Measurements from ENCODE around the gene RAP1GAP2.

Gene RAP1GAP2

DNA sequence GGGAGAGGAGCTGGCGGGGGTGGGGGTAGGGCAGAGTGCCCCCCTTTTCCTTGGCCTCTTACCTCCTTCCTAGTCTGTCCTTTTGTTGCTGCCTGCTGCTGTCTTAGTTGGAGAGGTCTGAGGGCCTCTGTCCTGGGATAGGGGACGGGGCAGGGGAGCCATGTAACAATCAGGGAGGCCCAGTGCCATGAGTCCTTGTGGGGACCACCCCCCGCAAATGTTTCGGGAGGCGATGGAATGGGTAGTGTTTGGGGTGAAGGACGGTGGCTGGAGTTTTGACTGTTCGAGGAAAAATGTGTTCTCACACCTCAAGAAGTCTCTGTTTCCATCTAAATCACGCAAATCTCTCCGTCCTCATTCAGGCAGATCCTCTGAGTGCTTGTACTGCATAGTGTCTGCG is 168.1 kb downstream of the RAP1GAP2 start:
- Histone ChIP-seq H3K9me3 (ENCODE audit: control insufficient read depth, insufficient read depth, low read length) (no peaks in the 10 kb centered on the region), H3K9me2 (replicated peaks; ENCODE audit: control insufficient read depth, low read length) (no peaks in the 10 kb centered on the region), H3K4me2 (ENCODE audit: low read length) (no peak overlapping the region), H3F3A (ENCODE audit: control insufficient read depth, insufficient read depth) (no peaks in the 10 kb centered on the region), H3K27me3 (ENCODE audit: control insufficient read depth, low read length) (no peaks in the 10 kb centered on the region), H3K4me3 (ENCODE audit: low read length) (no peak overlapping the region), H3K36me3 (ENCODE audit: control insufficient read depth, low read length) (peaks cover 19% of the 10 kb centered on the region), H3K4me1 (ENCODE audit: control insufficient read depth, low read length) (no peaks in the 10 kb centered on the region), H3K79me2 (ENCODE audit: control insufficient read depth, low read length) (no peaks in the 10 kb centered on the region), H4K20me1 (ENCODE audit: control insufficient read depth, insufficient read depth, low read depth, low read length) (no peaks in the 10 kb centered on the region), H3K27ac (ENCODE audit: low read depth, low read length) (no peak overlapping the region)
- no peak for TF ChIP-seq EZH2phosphoT487 (IDR thresholded peaks at IDR 0.05; ENCODE audit: borderline replicate concordance, low read length)
- TF ChIP-seq, protein P1, sequence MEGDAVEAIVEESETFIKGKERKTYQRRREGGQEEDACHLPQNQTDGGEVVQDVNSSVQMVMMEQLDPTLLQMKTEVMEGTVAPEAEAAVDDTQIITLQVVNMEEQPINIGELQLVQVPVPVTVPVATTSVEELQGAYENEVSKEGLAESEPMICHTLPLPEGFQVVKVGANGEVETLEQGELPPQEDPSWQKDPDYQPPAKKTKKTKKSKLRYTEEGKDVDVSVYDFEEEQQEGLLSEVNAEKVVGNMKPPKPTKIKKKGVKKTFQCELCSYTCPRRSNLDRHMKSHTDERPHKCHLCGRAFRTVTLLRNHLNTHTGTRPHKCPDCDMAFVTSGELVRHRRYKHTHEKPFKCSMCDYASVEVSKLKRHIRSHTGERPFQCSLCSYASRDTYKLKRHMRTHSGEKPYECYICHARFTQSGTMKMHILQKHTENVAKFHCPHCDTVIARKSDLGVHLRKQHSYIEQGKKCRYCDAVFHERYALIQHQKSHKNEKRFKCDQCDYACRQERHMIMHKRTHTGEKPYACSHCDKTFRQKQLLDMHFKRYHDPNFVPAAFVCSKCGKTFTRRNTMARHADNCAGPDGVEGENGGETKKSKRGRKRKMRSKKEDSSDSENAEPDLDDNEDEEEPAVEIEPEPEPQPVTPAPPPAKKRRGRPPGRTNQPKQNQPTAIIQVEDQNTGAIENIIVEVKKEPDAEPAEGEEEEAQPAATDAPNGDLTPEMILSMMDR (IDR thresholded peaks at IDR 0.05; ENCODE audit: low read depth, low read length, poor library complexity, severe bottlenecking) = no peak

DNA sequence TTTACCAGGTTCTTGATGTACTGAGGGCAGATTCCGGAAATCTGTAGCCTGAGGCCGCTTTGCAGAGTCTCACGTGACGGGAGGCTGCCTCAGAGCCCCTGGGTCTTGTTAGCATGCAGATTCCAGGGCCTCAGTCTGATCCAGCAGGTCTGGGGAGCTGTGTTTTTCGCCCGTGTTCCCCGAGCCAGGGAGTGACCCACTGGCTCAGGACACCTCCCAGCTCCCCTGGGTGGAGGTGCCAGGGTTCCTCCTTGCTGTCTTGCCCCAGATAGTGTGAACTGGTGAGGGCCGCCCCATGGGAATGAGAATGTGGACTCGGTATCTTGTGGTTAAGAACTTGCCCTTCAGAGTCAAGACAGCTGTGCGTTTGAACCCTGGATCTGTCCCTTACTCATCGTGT is 168.6 kb downstream of the RAP1GAP2 start:
- no peaks in the 10 kb centered on the region for H4K20me1 ChIP-seq (ENCODE audit: control insufficient read depth, insufficient read depth, low read depth, low read length)
- peaks cover 19% of the 10 kb centered on the region for H3K36me3 ChIP-seq (ENCODE audit: control insufficient read depth, low read length)
- no peaks in the 10 kb centered on the region for H3K9me3 ChIP-seq (ENCODE audit: control insufficient read depth, insufficient read depth, low read length)
- no peak overlapping the region for H3K4me3 ChIP-seq (ENCODE audit: low read length)
- no peaks in the 10 kb centered on the region for H3F3A ChIP-seq (ENCODE audit: control insufficient read depth, insufficient read depth)
- H3K27me3 ChIP-seq (ENCODE audit: control insufficient read depth, low read length) = no peaks in the 10 kb centered on the region
- TF ChIP-seq, protein P1 (IDR thresholded peaks at IDR 0.05; ENCODE audit: low read depth, low read length, poor library complexity, severe bottlenecking) = no peak
- no peak for TF ChIP-seq EZH2phosphoT487 (IDR thresholded peaks at IDR 0.05; ENCODE audit: borderline replicate concordance, low read length)
- no peak overlapping the region for H3K4me2 ChIP-seq (ENCODE audit: low read length)
- H3K79me2 ChIP-seq (ENCODE audit: control insufficient read depth, low read length) = no peaks in the 10 kb centered on the region
- H3K4me1 ChIP-seq (ENCODE audit: control insufficient read depth, low read length) = no peaks in the 10 kb centered on the region
- H3K27ac ChIP-seq (ENCODE audit: low read depth, low read length) = no peak overlapping the region
- no peaks in the 10 kb centered on the region for H3K9me2 ChIP-seq (replicated peaks; ENCODE audit: control insufficient read depth, low read length)

DNA sequence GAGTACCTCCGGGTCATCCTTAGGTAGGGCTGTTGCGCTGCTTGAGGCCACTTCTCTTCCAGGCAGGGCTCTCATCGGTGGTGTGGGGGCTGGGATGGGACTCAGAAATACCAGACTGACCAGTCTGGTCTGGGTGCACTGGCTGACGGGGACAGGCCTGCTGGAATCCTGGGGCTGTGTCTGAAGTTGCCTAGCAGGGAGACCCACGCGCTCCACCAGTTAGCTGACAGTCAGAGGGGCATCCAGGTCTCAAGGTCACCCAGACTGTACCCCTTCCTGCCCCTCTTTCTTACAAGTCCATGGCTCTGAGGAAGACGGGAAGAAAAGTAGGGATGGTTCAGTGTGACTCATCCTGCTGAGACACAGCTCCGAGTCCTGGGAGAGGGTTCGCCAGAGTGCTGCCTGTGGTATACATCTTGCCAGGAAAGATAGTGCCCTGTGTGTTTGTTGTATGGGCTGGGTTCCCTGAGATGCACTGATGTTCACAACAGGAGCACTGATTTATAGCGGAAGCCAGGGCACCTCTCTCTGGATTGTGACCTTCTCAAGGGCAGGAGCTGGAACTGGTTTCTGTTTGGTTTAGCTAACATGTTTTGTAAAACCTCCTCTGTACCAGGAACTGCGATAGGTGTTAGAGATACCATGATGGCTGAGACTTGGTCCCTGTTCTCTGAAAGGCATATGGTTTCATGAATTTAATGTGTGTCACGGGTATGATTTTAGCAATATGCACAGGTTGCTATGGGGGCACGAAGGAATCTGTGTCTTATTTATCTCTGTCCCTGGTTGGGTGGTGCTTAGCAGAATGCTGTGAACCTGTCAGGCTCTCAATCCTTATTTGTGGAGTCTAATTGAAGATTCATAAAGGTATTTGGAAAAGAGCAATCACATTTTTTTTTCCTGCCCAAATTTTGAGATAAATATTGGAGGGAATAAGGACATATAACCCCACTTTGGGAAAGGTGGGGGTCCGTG is 169.7 kb downstream of the RAP1GAP2 start:
- Histone ChIP-seq H3K4me3 (ENCODE audit: low read length) (no peak overlapping the region), H3K27me3 (ENCODE audit: control insufficient read depth, low read length) (no peaks in the 10 kb centered on the region), H3K36me3 (ENCODE audit: control insufficient read depth, low read length) (peaks cover 19% of the 10 kb centered on the region), H3K4me1 (ENCODE audit: control insufficient read depth, low read length) (no peaks in the 10 kb centered on the region), H3K9me2 (replicated peaks; ENCODE audit: control insufficient read depth, low read length) (no peaks in the 10 kb centered on the region), H3F3A (ENCODE audit: control insufficient read depth, insufficient read depth) (no peaks in the 10 kb centered on the region), H3K4me2 (ENCODE audit: low read length) (no peak overlapping the region), H4K20me1 (ENCODE audit: control insufficient read depth, insufficient read depth, low read depth, low read length) (no peaks in the 10 kb centered on the region), H3K79me2 (ENCODE audit: control insufficient read depth, low read length) (no peaks in the 10 kb centered on the region), H3K27ac (ENCODE audit: low read depth, low read length) (no peak overlapping the region), H3K9me3 (ENCODE audit: control insufficient read depth, insufficient read depth, low read length) (no peaks in the 10 kb centered on the region)
- TF ChIP-seq EZH2phosphoT487 (IDR thresholded peaks at IDR 0.05; ENCODE audit: borderline replicate concordance, low read length) = no peak
- TF ChIP-seq, protein P1 (IDR thresholded peaks at IDR 0.05; ENCODE audit: low read depth, low read length, poor library complexity, severe bottlenecking) = no peak

Measured in DOHH2 (cell line).